NK-92 (cell line): Measurements from ENCODE around the gene NEURL3.

Source experiments
- DNase-seq: peaks from one replicate; lab custom pipeline; 2025; ENCODE audit not compliant: unreplicated experiment; lab: John Stamatoyannopoulos, UW

NEURL3 gene

DNA sequence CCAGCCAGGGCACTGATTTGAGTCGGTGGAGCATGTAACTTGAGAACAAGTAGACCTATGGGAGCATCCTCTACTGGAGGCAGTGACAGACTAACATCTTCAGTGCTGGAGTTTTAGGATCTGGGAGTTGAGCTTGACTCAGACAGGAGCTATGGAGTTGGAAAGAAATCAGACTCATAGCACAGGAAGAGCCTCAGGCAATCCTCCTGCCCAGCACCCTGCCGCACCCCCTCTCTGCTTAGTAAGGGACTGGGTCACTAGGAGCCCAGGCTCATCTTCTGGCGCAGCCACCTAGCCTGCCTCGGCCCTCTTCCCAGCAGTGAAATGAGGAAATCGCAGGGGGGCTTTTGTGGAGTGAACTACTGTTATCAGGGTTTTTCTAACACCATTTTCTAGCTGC lies 35.0 kb upstream of the NEURL3 start:
- DNase-seq: no peak

DNA sequence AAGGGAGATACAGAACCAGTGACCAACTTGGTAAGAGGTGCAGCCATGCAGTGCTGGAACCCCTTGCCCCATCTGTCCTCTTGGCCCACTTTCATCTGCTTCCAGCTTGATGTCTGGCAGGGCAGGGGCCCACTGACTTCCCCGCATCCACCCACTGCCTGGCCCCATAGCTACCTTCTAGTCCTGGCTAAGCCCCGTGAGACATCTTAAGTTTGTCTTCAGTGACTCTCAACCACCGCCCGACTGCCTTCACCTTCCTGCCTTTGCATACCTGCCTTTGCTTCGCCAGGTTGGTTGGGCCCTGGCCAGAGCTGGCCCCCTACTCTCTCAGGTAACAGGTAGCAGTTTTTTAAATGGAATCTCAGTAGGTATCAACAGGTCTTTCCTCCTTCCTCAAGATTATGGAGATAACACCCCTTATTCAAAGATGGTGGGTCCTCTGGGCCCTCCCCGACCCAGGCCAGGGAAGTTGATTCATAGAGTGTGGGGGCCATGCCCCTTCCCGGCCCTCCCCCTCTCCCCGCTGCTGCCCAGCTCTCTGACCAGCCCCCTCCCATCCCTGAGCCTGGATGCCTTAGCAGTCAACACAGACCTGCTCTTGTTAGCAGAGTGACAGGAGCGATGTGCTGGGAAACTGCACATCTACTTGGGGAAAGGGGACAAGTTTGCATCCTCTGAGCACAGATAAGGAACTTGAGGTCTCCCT lies 34.2 kb upstream of the NEURL3 start:
- DNase-seq: no peak

DNA sequence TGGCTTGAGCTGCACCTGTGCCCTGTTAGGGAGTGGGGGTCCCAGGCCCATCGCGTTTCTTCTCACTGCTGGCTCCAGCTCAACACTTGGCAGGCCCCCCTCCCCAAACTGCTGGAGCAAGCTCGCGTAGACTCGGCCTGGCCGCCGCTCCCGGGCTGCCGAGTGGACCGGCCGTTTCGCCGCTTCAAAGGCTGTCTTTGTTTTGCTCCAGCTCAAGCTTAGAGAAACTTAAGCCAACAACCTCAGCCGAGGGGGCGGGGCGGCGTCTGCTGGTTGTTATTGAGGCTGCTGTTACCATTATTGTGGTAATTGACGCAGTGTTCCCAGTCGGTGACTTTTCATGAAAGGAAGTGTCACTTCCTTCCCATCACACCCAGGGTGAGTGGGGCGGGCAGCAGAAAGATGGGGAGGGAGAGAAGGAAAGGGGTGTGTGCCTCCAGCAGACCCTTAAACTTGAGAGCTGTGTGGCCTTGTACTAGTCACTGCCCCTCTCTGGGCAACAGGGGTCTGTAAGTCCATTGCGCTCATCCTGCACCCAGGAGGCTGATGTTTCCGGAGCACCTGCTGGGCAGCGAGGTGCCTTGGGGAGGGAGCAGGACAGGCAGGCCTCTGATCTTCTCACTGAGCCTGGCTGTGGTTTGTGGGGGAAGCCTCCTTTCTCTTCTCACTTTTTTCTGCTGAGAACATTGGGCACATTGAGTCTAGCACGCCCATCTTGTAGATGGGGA lies 33.5 kb upstream of the NEURL3 start:
- peak; percentile 76 for DNase-seq

DNA sequence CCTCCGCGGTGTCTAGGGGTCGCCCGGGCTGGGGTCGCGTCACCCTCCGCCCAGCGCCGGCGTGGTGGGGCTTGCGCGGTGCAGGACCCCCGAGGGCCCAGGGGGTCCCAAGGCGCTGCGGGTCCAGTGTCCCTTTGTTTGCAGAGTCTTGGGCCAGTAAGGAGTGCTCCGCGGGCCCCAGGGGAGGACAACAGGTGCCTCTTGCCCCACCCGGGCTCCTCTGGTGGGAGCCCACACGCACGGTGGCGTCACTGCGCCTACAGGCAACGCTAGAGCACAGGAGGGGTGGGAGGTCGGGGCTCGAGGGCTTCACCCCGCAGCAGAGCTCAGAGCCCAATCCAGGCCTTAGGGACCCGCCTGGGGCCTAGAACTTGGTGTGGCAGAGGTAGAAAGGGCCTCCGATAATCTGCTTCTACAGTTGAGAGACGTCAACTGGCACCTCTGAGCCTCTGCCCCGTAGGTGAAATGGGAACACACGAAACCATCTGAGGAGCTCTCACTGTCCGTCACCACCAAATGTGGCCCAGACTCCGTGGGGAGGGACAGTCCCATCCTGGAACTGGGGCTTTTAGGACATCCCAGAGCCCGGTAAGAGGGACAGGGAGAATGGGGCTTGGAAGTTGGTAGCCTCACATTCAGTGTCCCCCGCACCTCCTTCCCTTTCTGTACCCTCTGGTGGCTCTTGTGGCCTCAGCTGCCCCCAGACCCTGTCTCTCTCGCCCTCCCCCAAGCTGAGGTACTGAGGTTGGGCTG lies 32.8 kb upstream of the NEURL3 start:
- DNase-seq: no peak

DNA sequence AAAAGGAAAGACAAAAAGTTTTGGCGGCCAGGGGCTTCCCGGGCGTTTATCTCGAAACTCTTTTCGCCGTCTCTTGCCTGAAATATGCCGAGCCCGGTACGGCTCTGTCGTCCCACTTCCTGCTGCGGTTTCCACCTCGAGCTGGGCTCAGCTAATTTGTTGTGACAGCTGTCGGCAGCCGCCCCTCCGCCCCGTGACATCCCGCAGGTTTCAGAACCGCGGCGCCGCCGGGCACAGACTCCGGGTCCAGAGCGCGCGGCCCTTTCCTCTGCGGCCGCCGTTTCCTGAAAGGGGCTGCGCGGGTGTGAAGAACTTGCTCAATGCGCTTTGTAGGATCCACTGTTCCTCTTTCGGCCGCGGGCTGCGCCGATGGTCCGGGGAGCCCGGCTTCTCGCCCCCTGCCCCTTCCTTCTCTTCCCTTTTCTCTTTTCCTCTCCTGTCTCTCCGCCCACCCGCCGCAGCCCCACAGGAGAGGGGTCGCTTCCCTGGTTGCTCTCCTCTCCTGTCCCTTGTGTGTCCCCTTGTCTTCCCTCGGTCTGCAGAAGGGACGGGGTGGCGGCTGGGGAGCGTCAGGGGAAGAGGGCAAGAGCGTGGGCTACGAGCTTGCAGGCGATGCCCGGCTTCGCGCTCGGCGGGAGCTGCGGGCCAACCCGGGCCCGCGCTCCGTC lies 32.0 kb upstream of the NEURL3 start:
- DNase-seq: peak; percentile 42

DNA sequence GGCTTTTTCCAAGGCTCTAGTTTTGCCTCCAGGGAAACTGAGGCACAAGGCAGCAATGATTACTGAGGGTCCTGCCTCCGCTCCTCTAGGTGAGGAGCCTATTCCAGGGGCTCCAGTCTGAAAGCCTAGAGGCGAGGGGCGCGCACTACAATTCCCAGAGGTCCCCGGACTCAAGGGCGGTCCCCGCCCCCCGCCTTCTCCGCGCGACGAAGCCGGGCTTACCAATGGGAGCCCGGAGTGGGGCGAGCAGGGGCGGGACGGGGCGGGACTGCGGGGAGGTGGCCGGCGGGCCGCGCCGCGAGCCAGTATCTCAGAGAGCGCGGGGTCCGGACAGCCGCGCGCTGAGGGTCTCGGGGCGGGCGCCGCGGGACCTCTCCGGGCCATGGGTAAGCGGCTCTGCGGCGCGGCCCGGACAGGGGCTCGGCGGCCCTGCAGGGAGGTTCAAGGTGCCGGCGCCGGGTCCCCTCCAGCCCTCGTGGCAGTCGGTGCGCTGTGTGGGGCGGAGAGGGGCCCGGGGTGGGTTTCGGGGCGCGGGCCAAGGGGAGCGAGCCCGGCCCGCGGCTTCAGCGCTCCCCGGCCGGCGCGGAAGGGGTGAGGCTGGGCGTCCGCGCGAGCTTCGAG lies 31.4 kb upstream of the NEURL3 start, which contains the start of gene ARID5A:
Gene ARID5A (plus strand): TSS at position 308 of the 621 bp plus-strand sequence. CDS start 75 bp downstream, at position 383.
- DNase-seq: peak; percentile 13

DNA sequence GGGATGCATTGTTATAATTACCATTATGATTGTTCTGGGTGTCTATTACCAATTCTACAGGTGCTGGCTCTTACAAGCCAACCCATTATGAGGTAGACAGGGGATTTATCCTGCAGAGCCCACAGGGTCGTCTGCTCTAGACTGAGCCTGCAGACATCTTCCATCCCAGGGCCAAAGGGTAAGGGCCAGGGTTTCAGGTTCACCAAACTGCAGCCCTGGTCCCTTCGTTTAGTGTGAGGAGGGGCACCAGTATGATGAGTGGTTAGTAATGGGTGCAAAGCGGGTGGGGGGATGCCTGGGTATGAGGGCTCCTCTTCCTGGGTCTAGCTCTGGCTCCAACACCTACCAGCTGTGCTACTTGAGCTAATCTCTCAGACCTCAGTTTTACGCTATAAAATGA lies 30.2 kb upstream of the NEURL3 start:
- no peak for DNase-seq

DNA sequence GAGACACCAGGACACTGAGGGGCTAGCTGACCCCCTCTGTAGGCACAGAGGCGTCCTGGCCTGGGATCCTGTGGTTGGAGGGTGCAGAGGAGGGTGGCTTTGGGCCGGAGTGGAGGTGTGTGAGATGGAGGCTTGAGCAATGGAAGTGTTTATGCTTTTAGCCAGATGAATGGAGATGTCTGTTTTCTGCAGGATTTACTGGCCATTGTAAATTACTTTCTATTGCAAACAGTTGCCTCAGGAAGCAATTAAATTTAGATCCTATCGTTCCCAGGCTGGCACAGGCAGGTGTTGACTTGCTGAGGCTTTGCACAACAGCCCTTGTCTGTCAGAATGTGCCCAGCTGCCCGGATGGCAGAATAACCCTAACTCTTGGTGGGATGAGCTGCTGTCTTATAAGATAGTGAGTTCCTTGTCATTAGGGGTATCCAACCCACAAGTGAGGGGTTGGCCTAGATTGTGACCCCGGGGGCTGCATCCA lies 29.6 kb upstream of the NEURL3 start:
- DNase-seq: no peak

DNA sequence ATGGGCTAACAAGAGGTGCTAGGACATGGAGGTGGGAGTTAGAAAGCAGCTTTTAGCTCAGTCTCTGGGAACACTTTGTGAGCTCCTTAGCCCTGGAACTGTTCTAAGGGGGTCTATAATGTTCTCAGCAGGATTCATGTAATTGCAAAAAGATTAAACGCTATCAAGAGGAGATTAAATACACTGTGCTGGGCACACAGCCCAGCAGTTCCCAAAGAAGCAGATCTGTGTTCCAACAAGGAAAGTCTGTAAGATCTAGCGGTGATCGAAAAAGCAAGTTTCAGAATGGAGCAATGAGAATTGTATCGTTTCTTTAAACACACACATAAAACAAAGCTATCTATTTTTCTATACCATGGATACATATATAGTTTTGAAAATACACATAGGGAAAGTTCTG lies 29.0 kb upstream of the NEURL3 start:
- DNase-seq: no peak

DNA sequence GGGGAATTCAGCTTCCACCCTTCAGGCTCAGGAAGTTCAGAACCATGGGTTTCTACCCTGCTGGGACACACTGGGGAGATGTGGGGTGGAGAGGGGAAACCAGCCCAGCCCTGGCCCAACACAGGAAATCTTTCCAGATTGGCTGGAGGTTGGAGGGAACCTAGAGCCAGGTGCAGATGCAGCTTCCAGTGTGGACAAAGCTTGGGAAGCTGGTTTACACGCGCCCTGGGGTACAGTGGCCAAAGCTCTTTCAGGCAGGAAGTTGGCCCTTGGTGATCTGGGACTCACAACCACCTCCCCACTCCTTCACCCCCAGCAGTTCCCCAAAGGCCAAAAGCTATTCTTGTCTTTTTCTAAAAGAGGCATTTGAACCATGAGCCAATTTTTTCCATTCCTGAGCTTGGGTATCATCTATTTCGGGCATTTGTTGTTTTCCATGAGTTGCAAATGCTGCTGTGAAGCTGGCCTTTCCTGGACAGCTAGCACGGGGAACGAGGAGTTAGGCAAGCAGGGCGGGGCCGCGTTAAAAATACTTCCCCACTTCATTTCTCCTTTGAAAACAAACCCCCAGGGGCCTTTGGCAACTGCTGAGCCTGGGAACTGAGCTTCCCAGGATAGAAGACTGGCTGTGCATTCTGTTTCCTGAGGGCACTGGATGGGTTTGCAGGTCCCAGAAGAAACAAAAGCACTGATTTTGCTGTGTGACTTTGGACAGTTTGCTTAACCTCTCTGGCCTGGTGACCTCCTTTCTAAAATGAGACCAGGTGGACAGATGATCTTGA lies 28.3 kb upstream of the NEURL3 start:
- DNase-seq: no peak

DNA sequence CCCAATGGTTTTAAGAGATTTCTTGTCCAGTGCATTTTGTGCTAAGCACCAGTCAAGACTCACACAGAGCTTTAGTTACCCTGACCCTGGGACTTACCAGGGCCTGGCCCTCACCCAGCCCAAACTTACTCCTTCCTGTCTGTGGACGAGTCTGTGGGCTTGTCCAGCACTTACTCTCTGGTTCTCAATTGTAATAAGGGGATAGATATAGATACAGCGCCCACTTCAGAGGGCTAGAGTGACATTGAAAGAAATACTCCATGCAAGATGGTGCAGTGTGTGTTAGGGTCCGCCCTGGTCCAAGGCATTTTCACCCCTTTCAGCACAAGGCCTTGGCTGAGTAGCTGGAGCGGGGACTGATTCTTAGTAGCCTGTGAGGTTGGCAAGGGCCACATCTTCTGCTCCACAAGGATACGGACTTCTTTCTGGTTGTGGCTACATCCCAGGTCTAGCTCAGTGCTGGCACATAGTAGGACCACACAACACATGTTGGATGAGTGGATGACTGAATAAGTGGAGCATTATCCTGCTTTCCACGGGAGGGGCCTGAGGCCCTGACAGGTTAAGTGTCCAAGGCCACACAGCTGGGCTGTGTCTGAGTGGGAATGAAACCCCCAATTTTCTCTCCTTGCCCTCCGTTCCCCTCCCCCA lies 27.6 kb upstream of the NEURL3 start:
- no peak for DNase-seq

DNA sequence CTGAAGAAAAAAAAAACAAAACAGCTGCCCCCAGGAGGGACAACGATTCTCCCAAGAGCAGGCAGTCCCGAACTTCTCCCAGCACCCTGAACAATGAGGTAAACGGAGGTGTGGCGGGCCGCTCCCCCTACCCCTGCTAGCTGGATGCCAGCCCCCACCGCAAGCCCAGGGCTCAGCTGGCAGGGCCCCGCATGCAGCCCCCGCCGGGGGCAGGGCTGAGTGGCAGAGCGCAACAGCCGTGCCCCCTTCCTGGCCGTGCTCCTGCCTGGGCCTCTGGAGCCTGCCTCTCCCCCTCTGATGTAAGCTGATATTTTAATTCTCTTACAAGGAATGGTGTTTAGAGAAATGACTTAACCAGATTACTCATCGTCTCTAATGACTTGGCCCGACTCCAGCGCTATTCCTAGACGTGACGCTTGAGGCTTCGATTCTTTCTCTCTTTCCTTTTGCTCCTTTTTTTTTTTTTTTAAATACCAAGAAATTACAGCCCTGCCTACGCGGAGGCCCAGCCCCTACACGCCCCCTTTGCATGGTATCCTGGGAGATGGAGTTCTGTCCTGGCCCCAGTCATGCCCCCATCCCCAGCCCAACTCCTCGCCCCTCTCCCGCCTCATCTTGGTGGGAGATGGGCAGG lies 26.8 kb upstream of the NEURL3 start:
- DNase-seq: peak; percentile 39

DNA sequence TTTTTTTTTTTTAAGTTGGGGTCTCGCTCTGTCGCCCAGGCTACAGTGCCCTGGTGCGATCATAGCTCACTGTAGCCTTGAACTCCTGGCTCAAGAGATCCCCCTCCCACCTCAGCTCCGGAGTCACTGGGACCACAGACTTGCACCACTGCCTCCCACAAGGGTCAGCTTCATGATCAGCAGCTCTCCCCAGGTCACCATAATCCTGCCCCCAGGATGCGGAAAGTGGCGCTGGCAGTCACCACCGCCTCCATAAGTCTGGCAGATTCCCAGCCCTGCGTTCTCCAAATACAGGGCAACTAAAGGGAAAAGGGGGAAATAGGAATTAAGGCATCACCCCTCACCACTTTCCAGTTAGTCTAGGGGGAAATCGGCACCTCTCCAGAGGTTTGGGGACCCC lies 26.2 kb upstream of the NEURL3 start:
- DNase-seq: no peak

DNA sequence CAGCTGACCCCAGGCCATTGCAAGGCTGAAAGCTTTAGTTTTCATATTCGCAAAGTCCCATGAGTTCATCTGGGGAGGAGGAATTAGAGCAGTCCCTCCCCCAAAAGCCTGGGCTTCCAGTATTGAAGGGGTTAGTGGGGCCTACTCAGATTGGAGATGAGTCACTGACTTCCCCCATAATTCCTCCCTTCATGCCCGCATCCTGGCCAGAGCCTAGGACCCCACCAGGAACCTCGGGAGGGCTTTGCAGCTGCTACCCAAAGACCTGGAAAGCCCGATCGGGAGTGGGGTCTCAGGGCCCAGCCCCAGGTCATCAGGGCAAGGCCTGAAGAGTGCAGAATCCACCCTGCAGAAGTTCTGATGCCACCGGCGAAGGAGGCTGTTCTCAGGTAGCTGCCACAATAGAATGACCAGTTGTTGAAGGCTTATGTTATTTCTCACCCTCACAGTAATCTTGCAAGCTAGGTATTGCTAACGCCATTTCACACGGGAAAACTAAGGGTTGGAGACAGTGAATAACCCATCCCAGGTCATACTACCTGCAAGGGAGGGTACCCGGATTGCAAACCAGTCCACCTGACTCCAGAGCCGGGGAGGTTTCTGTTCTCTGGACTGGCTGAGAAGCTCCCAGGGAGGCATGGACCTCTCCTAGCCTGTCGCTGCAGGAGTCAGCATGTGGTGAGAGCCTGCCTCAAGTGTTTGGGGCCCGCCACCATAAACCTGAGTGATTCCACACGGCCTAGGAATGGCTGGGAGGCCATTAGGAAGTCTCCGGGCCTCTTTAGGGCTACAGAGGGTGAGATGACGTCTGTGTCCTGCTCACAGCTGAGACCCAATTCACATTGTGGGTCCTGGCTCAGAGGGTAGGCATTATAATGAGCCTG lies 25.6 kb upstream of the NEURL3 start:
- no peak for DNase-seq

DNA sequence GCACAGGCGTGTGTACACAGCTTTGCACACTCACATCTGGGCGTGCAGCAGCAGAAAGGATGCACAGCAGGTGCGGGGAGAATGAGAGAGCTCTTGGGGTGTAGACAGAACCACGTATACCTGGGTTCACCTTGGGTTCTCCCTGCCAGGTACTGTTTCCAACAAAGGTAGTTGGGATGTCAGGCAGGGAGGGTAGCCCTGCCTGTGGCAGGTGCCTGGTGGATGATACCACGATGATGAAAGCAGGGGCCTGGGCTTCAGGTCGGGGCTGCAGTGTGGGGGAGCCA lies 24.9 kb upstream of the NEURL3 start:
- DNase-seq: no peak

DNA sequence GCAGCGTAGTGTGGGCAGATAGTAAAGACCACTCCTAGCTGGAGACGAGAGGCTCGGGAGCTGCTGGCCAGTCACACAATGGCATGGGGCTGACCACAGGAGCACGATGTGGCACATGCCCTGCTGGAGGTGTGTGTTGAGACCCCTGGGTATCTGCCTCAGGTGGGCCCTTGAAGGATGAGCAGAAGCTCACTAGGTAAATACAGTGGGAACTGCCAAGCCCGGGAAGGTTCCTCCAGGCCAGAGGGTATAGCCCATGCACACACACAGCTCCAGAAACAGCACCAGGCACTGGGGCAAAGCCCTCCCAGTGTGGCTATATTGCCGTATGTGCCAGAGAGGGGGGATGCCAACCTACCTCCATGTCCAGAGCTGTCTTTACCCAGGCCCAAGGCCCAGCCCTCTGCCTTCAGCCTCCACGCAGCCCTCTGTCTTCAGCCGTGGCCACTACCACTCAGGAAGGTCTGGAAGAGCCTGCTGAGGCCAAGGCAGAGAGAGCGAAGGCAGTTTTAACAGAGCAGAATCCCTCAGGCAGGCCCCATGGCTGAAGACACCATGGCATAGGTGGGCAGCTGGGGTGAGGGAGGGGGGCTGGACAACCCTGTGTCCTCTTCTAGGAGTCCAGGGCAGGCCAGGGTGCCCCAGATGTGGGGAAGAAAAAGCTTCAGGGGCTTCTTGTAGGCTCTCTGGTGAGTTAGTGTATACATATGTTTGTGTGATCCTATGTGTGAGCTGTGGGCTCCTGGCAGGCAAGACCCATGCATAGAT lies 24.4 kb upstream of the NEURL3 start:
- no peak for DNase-seq

DNA sequence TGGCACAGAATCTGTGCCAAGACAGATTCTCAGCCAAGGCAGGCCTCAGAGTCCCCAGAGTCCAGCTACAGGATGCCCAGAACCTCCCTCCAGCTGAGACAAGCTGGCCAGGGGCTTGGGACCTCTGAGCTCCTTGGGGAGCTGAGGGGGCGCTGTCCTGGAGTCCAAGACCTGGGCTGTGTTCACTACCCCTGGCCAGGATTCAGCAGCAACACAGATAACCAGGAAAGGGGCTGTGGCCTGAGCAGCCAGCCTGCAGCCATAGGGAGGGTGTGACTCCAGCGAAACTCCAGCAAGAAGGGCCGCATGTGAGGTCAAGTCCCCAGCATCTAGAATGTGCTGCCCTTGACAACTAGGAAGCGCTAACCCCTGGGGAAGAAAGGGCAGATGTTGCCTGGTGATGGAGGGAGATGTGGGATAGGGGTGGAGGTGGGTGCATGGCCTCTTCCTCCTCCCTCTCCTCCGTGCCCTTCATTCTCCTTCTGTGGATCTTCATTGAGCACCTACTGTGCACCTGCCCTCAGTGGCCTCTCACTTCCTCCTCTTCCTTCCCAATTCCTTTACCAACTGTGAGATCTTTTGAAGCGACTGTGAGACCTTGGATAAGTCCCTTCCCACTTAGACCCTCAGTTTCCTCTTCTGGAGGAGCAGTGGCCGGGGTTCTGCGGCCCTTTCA lies 23.7 kb upstream of the NEURL3 start:
- no peak for DNase-seq
